ENCODE results near the gene KCNC1. TPM values are rescaled to one million over a fixed set of nuclear protein-coding genes. Genes with fewer than 3 reads are reported as not detected.

KCNC1 gene
- total RNA-seq, 1 experiment from 2014 or later, result 0.04 TPM

DNA sequence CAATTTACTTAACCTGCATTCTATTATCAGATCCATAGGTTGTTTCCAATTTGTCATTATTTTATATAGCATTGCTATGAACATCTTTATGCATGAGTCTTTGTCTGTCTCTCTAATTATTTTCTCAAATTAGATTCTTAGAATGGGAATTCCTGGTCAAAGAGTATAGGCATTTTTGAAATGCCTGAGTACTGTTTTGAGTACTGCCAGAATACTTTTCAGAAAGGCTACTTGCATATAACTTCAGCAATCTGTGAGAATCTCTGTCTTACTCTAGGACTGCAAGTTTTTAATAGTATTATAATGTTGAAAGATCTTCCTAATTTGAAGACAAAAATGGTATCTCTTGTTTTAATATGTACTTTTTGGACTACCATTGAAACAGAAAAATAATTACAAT is 56.6 kb downstream of the KCNC1 start:
- no peak overlapping the region for H2AFZ ChIP-seq (ENCODE audit: low read length)
- TF ChIP-seq, protein P1, sequence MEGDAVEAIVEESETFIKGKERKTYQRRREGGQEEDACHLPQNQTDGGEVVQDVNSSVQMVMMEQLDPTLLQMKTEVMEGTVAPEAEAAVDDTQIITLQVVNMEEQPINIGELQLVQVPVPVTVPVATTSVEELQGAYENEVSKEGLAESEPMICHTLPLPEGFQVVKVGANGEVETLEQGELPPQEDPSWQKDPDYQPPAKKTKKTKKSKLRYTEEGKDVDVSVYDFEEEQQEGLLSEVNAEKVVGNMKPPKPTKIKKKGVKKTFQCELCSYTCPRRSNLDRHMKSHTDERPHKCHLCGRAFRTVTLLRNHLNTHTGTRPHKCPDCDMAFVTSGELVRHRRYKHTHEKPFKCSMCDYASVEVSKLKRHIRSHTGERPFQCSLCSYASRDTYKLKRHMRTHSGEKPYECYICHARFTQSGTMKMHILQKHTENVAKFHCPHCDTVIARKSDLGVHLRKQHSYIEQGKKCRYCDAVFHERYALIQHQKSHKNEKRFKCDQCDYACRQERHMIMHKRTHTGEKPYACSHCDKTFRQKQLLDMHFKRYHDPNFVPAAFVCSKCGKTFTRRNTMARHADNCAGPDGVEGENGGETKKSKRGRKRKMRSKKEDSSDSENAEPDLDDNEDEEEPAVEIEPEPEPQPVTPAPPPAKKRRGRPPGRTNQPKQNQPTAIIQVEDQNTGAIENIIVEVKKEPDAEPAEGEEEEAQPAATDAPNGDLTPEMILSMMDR (conservative IDR thresholded peaks at IDR 0.05), result no peak
- H4K91ac ChIP-seq (ENCODE audit: insufficient read length, low read depth, low read length), result no peak overlapping the region
- Mint-ChIP-seq H3K4me1 (peaks cover 0 to 3% of the 10 kb centered on the region in 2 experiments; a peak in 1 of 4 replicates), H3K27ac (no peak overlapping the region), H3K27me3 (ENCODE audit: low read depth) (no peaks in the 10 kb centered on the region), H3K4me3 (no peak overlapping the region), H3K36me3 (ENCODE audit: insufficient read depth in 1 of 3, low read depth in 3 of 3) (no peaks in the 10 kb centered on the region; a peak in 1 of 7 replicates), H3K9me3 (no peaks in the 10 kb centered on the region)
- no peak overlapping the region for H3K23ac ChIP-seq (ENCODE audit: insufficient read length, low read depth, low read length)
- no peak overlapping the region for H2BK12ac ChIP-seq (ENCODE audit: insufficient read length, low read depth, low read length)
- H3K9me3 ChIP-seq (ENCODE audit: control insufficient read depth, low read depth, low read length), result no peaks in the 10 kb centered on the region
- no peak overlapping the region for H3K4ac ChIP-seq (ENCODE audit: low read depth, low read length)
- H3K4me1 ChIP-seq (ENCODE audit: insufficient read depth, low read length), result no peaks in the 10 kb centered on the region
- H4K8ac ChIP-seq (replicated peaks; ENCODE audit: insufficient read length, low read depth, low read length), result no peak overlapping the region
- H3K4me2 ChIP-seq (ENCODE audit: insufficient read depth, insufficient read length, low read length), result no peak overlapping the region
- no peak overlapping the region for H2BK15ac ChIP-seq (ENCODE audit: low read depth, low read length)
- no peak overlapping the region for H3K18ac ChIP-seq (ENCODE audit: insufficient read length, low read depth, low read length)
- no peak overlapping the region for H4K5ac ChIP-seq (ENCODE audit: insufficient read length, low read depth, low read length)
- no peaks in the 10 kb centered on the region for H4K20me1 ChIP-seq (ENCODE audit: control insufficient read depth, insufficient read depth, insufficient read length)
- no peak overlapping the region for H2BK120ac ChIP-seq (ENCODE audit: low read depth, low read length, poor library complexity, severe bottlenecking)
- H3K79me2 ChIP-seq (ENCODE audit: insufficient read depth, low read length), result no peaks in the 10 kb centered on the region
- H3K9ac ChIP-seq (ENCODE audit: extremely low read depth, insufficient read length, low read length), result no peak overlapping the region
- no peaks in the 10 kb centered on the region for H3K23me2 ChIP-seq (ENCODE audit: insufficient read length, low read depth, low read length, poor library complexity, severe bottlenecking)
- no peak overlapping the region for H3K27ac ChIP-seq (ENCODE audit: insufficient read length, low read depth, low read length)
- no peak overlapping the region for H3K56ac ChIP-seq (ENCODE audit: insufficient read length, low read depth, low read length)
- no peak overlapping the region for H3T11ph ChIP-seq (ENCODE audit: low read length)
- H3K79me1 ChIP-seq (ENCODE audit: insufficient read depth, low read depth, low read length, poor library complexity, severe bottlenecking), result no peaks in the 10 kb centered on the region
- H2BK20ac ChIP-seq (ENCODE audit: low read depth, low read length, poor library complexity, severe bottlenecking), result no peak overlapping the region
- no peak overlapping the region for H2BK5ac ChIP-seq (ENCODE audit: insufficient read length, low read length)
- DNase-seq, result no peak
- no peaks in the 10 kb centered on the region for H3K27me3 ChIP-seq (ENCODE audit: insufficient read depth, low read length)
- H2AK5ac ChIP-seq (ENCODE audit: insufficient read length, low read length), result no peak overlapping the region
- H3K14ac ChIP-seq (ENCODE audit: insufficient read depth, low read length), result no peak overlapping the region
